Epithelial cell of esophagus (primary cell): ENCODE results near the gene METTL24.

Experiments used
- DNase-seq: peaks from one replicate; pipeline ENCODE4 v3.0.0; 2010; ENCODE audit warnings: low read depth
- H3K4me3 ChIP-seq: 2 replicates; pipeline ENCODE4 v1.5.1; 2011; ENCODE audit warnings: mild to moderate bottlenecking, low read length, control low read depth
- TF ChIP-seq, protein P1 (sequence below): IDR thresholded peaks from 2 replicates; pipeline ENCODE4 v1.5.1; 2011; ENCODE audit warnings: low read depth, mild to moderate bottlenecking, low read length, control low read depth, inconsistent platforms; ENCODE audit not compliant: insufficient read depth; ENCODE audit errors: missing control alignments

The METTL24 gene

DNA sequence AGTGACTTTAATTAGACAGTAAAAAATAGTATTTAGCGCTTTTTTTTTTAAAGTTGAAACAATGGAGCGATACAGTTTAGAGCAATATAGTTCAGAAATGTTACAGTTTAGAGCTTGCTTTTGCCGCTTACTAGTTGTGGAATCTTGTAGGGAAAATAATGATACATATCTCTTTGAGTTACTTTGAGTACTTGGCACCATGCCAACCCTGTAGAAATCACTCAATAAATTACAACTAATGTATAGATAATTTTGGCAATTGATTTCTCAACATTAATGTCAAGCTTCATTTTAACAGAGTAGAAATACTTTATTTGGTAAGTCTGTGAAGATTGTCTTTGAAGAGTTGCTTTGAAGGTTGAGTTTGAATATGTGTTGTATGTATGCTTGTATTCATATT, 150.5 kb downstream of the METTL24 start:
- TF ChIP-seq, protein P1, sequence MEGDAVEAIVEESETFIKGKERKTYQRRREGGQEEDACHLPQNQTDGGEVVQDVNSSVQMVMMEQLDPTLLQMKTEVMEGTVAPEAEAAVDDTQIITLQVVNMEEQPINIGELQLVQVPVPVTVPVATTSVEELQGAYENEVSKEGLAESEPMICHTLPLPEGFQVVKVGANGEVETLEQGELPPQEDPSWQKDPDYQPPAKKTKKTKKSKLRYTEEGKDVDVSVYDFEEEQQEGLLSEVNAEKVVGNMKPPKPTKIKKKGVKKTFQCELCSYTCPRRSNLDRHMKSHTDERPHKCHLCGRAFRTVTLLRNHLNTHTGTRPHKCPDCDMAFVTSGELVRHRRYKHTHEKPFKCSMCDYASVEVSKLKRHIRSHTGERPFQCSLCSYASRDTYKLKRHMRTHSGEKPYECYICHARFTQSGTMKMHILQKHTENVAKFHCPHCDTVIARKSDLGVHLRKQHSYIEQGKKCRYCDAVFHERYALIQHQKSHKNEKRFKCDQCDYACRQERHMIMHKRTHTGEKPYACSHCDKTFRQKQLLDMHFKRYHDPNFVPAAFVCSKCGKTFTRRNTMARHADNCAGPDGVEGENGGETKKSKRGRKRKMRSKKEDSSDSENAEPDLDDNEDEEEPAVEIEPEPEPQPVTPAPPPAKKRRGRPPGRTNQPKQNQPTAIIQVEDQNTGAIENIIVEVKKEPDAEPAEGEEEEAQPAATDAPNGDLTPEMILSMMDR, result no peak
- no peak for DNase-seq
- H3K4me3 ChIP-seq, result no peak overlapping the region

DNA sequence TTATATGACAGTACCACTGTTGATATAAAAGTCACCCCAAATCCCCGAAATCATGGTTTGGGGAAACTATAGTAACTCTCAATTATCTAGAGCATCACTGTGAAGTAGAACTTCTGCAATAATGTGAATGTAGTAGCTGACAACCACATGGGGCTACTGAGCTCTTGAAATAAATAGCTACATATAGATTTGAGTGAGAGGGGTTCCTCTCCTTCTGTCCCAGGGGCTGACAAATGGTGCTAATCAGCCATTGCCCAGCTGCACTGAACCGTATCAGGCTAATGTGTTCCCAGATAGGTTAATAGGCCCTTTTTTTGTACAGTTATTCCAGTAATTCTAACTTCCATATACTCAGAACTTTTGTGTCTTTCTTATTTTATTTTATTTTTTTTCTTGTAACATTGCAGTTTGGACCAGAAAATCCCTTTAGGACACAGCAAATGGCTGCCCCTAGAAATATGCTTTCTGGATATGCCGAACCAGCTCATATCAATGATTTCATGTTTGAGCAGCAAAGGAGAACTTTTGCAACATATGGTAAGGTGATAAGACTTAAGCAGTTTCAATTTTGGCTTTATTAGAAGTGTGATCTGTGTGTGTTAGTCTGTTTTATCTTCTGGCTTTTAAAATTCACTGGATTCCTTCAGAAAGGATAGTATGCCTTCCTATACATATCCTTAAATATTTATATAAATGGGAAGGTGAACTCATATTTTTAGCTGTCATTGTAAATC, 156.8 kb downstream of the METTL24 start:
- H3K4me3 ChIP-seq, result no peak overlapping the region
- no peak for DNase-seq
- TF ChIP-seq, protein P1, result no peak

DNA sequence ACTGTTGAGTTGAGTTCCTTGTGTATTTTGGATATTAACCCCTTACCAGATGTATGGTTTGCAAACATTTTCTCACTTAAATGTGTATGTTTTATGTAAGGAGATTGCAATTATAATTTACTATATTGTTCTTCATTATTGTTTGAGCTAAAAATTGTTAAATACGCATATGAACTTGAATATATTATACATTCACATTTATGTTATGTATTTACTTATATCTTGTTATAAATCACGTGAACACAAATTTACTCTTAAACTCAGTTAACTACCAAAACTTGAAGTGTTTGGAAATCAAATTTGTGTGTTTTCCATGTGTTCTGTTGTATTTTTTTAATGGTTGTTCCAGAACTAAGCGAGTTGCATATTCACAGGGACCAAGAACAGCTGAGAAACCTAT, 159.6 kb downstream of the METTL24 start:
- H3K4me3 ChIP-seq, result no peak overlapping the region
- no peak for DNase-seq
- TF ChIP-seq, protein P1, result no peak

DNA sequence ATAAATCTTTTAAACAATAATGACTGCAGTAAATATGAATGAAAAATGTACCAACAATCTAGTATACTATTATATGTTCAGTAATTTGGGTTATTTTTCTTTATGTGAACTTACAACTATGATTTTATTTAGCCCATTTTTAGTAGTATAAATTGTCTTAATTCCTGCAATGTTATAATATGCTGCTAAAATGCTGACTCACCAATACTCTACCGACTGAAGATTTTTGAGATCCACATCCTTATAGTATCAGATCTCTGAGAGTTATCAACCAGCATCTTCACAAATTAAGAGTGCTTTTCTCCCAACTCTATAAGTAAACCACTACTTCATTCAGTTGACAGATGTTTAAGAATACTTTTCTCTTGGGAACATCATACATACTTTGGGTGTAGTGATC, 161.3 kb downstream of the METTL24 start:
- DNase-seq, result no peak
- TF ChIP-seq, protein P1, result no peak
- no peak overlapping the region for H3K4me3 ChIP-seq

DNA sequence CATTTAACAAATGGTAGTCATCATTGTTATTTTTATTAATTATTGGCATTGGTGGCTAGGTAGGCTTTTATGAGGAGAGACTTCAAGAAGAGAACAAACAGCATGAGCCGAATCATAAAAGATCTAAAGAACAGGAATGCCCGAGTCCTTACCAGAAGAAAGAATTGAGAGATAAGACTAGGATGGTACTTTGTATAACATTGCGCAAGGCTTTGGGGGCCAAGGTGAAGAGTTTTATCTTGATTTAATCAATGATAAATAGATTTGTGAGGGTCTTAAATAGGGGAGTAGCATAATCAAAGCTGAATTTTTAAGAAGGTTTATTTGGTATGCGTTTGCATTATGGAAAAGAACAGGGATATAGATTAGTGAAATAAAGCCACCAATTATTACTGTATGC, 162.5 kb downstream of the METTL24 start:
- DNase-seq, result no peak
- TF ChIP-seq, protein P1, result no peak
- H3K4me3 ChIP-seq, result no peak overlapping the region
